ENCODE measurements around the gene SARDH. TPM values are rescaled to one million over a fixed set of nuclear protein-coding genes. Genes with fewer than 3 reads are reported as not detected.
"Not testable (repeated sequence)": the region's sequence is repeated elsewhere in the genome, so short reads cannot be mapped to it uniquely, and the experiment has no call there.

SARDH gene
- total RNA-seq, 2 donors from 2014 or later, result 0.88 to 1.4 TPM

- ATAC-seq (no peak), DNase-seq (no peak)
- intact Hi-C loops (cut with DNase I), result no loop called here
These were observed 24.5 kb upstream of the SARDH start for GRCh38 chr9:133762488-133763271.

DNA sequence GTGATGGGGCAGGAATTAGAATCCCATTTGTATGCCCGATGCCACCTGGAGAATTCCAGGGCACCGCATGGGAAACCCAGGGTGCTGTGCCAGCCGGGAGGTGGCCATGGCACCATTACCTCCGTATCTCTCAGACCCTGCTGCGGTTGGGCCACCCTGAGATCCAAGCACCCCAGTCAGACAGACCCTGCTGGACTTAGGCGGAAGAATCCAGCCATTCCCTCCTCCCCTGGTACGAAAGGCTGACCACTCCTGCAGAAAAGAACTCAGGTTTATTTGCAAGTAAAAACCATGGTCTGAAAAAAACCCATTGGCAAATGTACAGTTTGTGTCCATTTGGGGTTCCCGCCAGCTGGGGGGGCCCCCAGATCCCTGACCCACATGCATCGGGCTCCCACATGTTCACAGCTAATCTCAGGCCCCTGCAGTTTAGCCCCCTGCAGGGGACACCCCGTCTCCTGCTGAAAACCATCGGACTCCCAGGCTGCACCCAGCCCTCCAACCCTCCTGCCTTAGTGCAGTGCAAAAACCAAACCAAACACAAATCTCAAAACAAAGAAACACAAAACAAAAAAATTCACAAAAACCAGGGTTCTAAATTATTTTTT, 23.6 kb upstream of the SARDH start:
- intact Hi-C loops (cut with DNase I), result no loop called here
- DNase-seq (no peak), ATAC-seq (no peak)

GRCh38 chr9:133760713-133761290, 22.6 kb upstream of the SARDH start:
- intact Hi-C loops (cut with DNase I), result no loop called here
- DNase-seq (no peak), ATAC-seq (no peak)

- ATAC-seq, result peak in 1 of 2 donors; percentile 10
- intact Hi-C loops (cut with DNase I), result no loop called here
- DNase-seq, result peak; percentile 24
These were observed 21.8 kb upstream of the SARDH start for GRCh38 chr9:133759946-133760345.

DNA sequence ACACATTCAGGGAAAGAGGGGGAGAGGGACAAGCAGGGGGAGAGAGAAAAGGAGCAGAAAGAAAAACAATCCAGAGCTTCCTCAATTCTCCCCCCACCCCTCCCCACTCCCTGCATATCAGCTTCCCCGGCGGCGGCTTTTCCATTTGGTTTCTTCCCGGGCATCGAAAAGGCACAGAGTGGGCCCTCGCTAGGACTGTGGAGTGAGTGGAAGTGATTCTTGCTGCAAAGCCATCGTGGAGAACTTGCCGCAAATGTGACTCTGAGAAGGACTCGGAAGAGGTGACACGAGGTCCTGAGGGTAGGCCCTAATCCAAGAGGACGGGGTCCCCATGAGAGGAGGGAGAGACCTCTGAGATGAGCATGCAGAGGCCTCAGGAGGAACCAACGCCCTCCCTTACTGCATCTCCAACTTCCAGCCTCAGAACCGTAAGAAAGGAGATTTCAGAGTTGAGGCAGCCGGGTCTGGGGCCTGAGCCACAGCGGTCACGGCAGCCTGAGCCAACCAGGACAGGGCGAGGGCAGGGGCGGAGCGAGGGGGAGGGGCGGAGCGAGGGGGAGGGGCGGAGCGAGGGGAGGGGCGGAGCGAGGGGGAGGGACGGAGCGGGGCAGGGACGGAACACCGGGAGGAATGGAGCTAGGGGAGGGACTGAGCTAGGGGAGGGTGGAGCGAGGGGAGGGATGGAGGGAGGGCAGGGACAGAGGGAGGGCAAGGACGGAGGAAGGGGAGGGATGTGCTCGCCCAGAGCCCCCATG, 21.2 kb upstream of the SARDH start:
- intact Hi-C loops (cut with DNase I), result no loop called here
- peak; percentile 61 for DNase-seq
- peak; percentile 80 to 87 for ATAC-seq

GRCh38 chr9:133758228-133758627, 20.1 kb upstream of the SARDH start:
- ATAC-seq, result no peak
- no peak for DNase-seq
- intact Hi-C loops (cut with DNase I), result no loop called here

DNA sequence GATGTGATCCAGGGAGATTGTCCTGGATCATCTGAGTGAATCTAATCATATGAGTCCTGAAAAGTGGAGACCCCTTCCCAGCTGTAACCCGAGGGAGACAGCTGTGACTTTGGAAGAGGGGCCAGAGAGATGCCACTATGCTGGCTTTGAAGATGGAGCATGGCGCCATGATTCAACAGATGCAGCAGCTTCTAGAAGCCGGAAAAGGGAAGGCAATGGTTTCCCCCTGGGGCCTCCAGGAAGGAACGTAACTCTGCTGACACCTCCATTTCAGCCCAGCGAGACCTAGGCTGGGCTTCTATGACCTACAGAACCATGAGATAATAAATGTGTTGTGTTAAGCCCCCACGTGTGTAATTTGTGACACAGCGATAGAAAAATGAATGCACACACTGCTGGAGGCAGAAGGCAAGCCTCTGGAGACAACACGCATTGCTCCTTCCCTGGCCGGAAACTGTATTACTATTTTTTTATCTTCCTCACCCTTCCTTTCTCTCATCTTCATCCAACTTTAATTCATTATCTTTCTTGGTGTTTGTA, 16.6 kb upstream of the SARDH start:
- intact Hi-C loops (cut with DNase I), result no loop called here
- no peak for ATAC-seq
- no peak for DNase-seq

DNA sequence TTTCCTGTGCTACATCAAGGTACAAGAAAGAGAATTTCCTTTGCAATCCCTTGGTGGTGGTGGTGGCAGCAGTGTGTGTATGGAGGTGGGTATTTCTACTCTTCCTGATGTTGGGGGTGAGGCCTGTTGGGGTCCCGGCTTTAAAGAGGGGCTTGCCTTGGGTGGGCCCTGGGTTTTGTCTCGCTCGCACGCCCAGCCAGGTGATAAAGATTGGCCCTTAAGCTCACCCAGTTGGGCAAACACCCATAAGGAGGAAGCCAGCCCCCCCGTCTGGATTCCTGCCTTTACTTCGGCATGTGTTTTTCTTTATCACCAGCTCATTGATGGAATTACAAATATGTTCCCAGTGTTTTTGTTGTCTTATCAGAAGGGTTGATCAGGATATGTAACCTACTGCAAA, 16.0 kb upstream of the SARDH start:
- no peak for ATAC-seq
- no peak for DNase-seq
- intact Hi-C loops (cut with DNase I), result no loop called here

GRCh38 chr9:133752739-133753446, 14.7 kb upstream of the SARDH start:
- DNase-seq (no peak), ATAC-seq (no peak)
- intact Hi-C loops (cut with DNase I), result no loop called here

DNA sequence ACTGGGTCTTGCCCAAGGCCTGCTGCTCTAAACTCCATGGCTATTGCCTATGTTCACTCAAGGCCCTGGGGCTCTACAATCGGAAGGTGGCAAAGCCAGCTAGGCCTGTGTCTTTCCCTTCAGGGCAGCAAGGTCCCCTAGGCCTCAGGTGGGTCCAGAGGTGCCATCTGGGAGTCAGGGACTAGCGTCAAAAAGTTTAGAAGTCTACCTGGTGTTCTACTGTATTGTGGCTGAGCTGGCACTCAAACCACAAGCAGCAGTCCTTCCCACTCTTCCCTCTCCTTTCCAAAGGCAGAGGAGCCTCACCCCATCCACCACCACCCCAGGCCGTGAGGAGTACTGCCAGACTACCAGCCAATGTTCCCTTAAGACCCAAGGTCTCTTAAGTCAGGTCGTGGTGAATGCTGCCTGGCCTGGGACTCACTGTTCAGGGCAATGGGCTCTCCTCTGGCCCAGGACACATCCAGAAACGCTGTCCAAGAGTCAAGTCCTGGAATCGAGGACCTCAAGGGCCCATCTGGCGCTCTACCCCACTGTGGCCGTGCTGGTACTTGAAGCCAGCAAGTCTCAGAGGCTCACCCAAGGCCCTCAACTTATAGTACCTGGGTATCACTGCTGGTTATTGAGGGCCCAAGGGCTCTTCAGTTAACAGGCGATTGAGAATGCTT, 13.0 kb upstream of the SARDH start:
- ATAC-seq (no peak), DNase-seq (no peak)
- intact Hi-C loops (cut with DNase I), result no loop called here

DNA sequence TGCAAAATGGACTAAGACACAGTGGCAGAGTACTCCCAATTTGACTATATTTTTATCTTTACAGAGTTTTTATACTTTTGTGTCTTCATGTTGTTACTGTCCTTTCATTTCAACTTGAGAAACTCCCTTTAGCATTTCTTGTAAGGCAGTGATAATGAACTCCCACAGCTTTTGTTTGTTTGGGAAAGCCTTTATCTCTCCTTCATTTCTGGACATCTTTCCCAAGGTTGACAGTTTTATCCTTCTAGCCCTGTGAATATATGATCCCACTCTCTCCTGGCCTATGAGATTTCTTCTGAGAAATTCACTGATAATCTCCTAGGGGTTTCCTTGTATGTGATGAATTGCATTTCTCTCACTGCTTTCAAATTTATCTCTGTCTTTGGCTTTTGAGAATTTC, 9.2 kb upstream of the SARDH start:
- ATAC-seq (no peak), DNase-seq (no peak)
- intact Hi-C loops (cut with DNase I), result no loop called here

- DNase-seq; ATAC-seq; intact Hi-C loops (cut with DNase I): not testable (repeated sequence)
These were observed 6.4 kb upstream of the SARDH start for GRCh38 chr9:133744528-133744927.

DNA sequence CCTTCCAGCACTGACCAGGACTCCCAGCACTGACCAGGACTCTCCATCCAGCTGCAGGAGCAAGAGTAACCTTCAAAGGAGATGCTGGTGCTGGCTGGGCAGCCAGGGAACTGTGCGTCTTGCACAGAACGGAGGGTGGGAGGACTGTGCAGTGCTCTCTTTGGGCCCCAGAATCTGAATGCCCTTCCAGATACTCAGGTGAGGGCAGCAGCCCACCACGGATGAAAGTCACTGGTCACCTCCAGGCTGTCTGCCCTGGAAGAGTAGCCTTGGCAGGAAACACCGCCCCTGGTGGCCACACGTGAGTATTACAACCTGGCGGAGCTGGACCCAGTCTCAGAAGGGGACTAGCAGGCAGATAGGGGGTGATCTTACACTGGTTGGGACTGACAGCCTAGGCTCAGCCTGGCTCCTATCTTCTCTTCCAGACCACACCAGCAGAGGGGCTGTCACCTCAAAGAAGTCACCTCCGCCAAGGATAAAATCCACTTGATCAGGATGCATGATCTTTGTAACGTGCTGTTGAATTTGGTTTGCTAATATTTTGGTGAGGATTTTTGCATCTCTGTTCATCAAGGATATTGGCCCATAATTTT, 4.8 kb upstream of the SARDH start:
- ATAC-seq, result peak; percentile 76 to 81
- peak; percentile 65 for DNase-seq
- intact Hi-C loops (cut with DNase I), result no loop called here

DNA sequence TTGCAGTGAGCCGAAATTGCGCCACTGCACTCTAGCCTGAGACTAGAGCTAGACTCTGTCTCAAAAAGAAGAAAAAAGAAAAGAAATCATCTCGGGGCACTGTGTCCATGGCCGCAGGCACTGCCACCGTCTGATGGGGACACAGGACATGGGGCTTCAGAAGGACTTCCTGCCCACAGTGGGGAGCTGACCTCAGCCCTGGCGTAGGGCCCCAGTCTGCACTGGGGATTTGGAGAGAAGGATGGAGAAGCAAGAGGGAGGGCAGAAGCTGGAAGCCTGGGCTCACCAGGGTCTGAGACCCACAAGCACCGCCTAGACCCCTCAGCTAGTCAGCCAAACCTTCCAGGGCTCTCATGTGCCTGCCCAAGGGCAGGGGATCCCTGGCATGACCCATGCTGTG, 4.1 kb upstream of the SARDH start:
- no peak for ATAC-seq
- intact Hi-C loops (cut with DNase I), result no loop called here

GRCh38 chr9:133741716-133742115, 3.6 kb upstream of the SARDH start:
- no peak for DNase-seq
- intact Hi-C loops (cut with DNase I), result no loop called here
- ATAC-seq, result no peak

More for the DNA sequence above, 4.1 kb upstream of the SARDH start:
- no peak for DNase-seq

DNA sequence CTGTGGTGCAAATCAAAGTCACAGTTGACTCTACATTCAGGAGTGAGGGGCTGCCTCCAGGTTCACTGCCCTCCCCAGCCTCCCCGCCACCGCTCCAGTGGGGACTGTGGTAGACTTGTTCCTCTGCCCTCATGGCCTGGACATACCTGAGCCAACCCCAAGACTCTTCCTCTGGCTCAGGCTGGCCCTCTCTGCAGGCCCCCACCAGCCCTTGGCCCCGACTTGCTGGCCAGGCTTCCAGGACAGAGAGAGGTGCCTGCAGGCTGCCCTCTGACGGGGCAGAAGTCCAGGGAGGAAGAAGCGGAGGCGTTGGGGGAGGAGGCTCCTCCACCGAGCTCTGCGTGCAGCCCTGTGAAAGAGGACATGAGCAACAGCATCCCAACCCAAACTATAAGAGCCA, 2.8 kb upstream of the SARDH start:
- ATAC-seq, result no peak
- intact Hi-C loops (cut with DNase I), result no loop called here
- no peak for DNase-seq

DNA sequence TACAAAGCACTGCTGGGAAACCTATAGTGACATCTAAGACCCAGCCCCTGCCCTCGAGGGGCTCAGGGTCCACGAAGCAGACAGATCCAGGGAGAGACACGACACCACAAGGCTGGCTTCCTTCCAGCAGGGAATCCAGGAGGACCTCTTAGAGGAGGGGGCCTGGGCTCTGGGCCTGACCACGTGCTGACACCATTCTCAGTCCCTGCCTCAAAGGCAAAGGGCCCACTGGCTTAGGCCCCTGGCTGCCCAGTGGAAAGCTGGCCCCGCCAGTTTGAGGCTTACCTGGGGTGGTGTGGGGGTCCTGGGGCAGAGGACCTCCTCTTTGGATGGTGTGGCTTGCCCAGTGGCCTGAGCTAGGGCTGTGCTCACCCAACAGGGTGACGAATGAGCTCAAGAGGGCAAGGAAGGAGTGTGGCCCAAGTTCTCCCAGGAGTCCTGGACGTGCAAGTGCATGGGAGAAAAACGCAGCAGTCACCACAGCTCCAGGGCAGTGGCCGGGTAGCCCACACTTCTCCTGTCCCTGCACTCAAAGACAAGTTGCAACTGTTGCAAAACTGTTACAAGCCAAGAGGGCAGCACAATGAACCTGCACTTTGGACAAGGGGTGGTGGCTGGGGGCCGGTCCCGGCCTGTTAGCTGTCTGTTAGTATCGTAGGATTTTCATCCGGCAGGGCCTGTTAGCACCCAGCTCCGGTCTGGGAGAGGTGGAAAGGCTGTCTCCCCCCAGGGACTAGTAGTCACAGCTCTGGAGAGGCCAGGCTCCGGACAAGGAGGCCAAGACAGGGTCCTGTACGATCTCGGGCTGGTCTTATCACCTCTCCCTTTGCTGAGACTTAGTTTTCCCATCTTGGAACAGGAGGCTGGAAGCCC, 1.5 kb upstream of the SARDH start:
- intact Hi-C loops (cut with DNase I), result no loop called here
- ATAC-seq (no peak), DNase-seq (no peak)

Measured in left cardiac atrium (tissue), 4 donors.